ENCODE measurements around the gene AP1G2.

AP1G2 gene

GRCh38 chr14:23536494-23536893 lies 31.1 kb downstream of the AP1G2 start:
- DNase-seq, result no peak

GRCh38 chr14:23535943-23536342 lies 31.6 kb downstream of the AP1G2 start:
- DNase-seq, result no peak

- DNase-seq, result no peak
Measured at GRCh38 chr14:23533652-23534435, 33.7 kb downstream of the AP1G2 start.

- DNase-seq, result no peak
Measured at GRCh38 chr14:23532658-23533057, 34.9 kb downstream of the AP1G2 start.

- no peak for DNase-seq
Measured at GRCh38 chr14:23531391-23531790, 36.2 kb downstream of the AP1G2 start.

- DNase-seq, result no peak
Measured at GRCh38 chr14:23530375-23531055, 37.1 kb downstream of the AP1G2 start.

- no peak for DNase-seq
Measured at GRCh38 chr14:23529016-23529415, 38.6 kb downstream of the AP1G2 start.

GRCh38 chr14:23528555-23528954 lies 39.0 kb downstream of the AP1G2 start:
- DNase-seq, result no peak

- no peak for DNase-seq
Measured at GRCh38 chr14:23525611-23526010, 42.0 kb downstream of the AP1G2 start.

GRCh38 chr14:23524954-23525353 lies 42.6 kb downstream of the AP1G2 start:
- DNase-seq, result no peak

GRCh38 chr14:23523229-23524016 lies 44.2 kb downstream of the AP1G2 start:
- DNase-seq, result no peak

- DNase-seq, result no peak
Measured at GRCh38 chr14:23522643-23523198, 44.9 kb downstream of the AP1G2 start.

GRCh38 chr14:23521785-23522640 lies 45.6 kb downstream of the AP1G2 start:
- no peak for DNase-seq

- no peak for DNase-seq
Measured at GRCh38 chr14:23520899-23521533, 46.6 kb downstream of the AP1G2 start.

GRCh38 chr14:23518709-23519108 lies 48.9 kb downstream of the AP1G2 start:
- DNase-seq, result no peak

- DNase-seq, result no peak
Measured at GRCh38 chr14:23517650-23518326, 49.8 kb downstream of the AP1G2 start.

- DNase-seq, result no peak
Measured at GRCh38 chr14:23514644-23514957, 53.0 kb downstream of the AP1G2 start.

- no peak for DNase-seq
Measured at GRCh38 chr14:23513818-23514643, 53.6 kb downstream of the AP1G2 start.

GRCh38 chr14:23513005-23513817 lies 54.4 kb downstream of the AP1G2 start:
- DNase-seq, result peak; percentile 63

- peak; percentile 43 for DNase-seq
Measured at GRCh38 chr14:23512156-23512555, 55.4 kb downstream of the AP1G2 start.

Data from NCI-H1436 (cell line).